Measurements from ENCODE around the gene NAIF1.
A peak's percentile ranks its signal among the peaks of the same experiment; 100 is the strongest.
"Not testable (repeated sequence)": the region's sequence is repeated elsewhere in the genome, so short reads cannot be mapped to it uniquely, and the experiment has no call there.

NAIF1 gene

DNA sequence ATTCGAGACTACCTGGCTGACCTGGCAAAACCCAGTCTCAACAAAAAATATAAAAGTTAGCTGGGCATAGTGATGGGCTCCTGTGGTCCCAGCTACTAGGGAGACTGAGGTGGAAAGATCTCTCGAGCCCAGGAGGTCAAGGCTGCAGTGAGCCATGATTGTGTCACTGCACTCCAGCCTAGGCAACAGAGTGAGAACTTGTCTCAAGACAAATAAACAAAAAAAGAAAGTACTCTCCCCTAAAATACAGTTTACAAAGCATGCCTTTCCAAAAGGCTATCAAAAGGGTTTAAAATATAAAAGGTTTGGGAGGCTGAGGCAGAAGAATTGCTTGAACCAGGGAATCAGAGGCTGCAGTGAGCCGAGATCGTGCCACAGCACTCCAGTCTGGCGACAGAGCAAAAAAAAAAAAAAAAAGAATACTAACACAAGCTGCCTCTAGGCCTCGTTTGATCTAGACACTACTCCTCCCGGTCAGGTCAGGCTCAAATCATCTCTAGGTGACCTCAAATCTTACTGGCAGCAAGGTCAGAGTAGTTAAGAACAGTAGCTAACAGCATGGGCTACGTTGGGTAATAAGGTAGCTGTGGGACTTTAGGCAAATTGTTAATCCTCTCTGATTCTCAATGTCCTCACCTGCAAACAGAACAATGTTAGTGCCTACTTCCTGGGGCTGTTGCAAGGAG is 9.3 kb downstream of the NAIF1 start:
- DNase-seq = no peak

GRCh38 chr9:128056887-128057723 is 10.0 kb downstream of the NAIF1 start:
- no peak for DNase-seq

DNA sequence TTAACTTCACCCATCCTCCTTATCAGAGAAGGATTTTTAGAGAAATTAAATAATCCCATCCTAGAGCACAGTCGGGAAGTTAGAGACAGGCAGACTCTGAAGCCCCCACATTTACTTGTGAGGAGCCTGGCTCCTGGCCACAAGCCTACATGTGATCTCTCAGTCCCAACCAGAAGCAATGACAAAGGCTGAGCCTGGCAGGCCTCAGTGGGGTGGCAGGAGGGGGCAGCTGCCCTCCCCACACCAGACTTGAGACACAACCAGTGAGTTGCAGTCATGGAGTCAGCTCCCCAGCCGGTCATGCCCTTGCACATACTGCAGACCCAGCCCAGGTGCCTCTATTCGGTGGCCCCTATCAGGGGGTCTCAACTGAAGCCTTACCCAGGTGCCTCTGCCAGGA is 11.0 kb downstream of the NAIF1 start:
- no peak for DNase-seq

GRCh38 chr9:128055344-128056040 is 11.6 kb downstream of the NAIF1 start:
- DNase-seq = no peak

DNA sequence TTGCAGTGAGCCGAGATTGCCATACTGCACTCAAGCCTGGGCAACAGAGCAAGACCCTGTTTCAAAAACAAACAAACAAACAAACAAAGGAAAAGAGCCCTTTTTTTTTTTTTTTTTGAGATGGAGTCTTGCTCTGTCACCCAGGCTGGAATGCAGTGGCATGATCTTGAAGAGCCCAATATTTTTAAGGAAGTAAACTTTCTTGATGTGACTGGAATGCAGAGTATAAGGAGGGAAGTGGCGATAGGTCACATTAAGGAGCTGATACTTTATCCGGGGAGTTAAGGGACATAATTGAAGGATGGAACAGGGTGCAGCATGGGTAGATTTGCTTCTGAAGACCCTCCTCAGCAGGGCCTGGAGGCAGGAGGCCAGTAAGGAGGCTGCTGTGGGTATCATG is 13.0 kb downstream of the NAIF1 start:
- no peak for DNase-seq

- DNase-seq = no peak
These were observed 13.6 kb downstream of the NAIF1 start for GRCh38 chr9:128053560-128053959.

DNA sequence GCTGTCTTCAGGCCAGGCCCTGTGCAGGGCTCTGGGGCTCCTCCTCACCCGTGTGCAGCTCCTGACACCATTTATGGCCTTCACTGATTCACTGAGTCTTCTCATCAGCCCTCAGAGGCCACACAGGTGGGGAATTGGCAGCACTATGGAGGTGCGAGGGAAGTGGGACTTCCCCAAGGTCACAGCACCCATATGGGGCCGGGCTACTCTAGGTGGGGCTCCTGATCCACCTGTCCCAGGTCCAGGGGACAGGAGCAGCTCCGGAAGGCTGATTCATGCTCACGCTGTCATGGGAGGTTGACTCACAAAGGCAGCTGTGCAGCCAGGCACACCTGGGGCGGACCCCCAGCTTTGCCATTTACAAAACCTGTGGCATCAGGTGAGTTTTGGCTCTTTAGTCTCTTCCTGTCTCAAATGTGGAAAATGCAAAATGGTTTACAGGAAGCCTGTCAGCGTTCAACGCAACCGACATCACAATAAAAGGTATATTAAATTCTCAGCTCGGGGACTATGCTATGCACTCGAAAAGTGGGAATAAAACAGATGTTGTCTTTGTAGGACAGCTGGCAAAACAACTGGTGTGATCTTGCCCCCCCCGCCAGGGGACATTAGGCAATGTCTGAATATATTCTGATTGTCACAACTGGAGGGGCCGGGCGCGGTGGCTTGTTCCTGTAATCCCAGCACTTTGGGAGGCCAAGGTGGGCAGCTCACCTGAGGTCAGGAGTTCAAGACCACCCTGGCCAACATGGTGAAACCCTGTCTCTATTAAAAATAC is 15.0 kb downstream of the NAIF1 start:
- no peak for DNase-seq

DNA sequence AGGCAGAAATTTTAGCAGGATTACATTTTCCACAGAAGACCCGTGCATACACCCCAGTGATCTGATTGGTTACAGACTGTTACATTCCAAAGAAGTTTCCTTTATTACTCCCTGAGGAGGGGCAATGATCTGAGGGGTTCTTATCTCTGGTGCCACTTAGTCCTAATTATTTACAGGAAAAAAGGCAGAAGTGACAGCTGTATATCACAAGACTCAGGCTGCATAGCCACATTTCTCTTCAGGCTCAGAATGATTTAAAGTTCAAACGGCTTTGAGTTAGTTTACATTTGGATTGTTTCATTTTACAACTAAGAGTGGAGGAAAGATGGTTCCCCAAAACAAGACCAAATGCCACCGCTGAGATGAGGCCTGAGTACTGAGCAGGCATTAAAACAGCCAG is 17.3 kb downstream of the NAIF1 start:
- no peak for DNase-seq

- DNase-seq = no peak
These were observed 18.5 kb downstream of the NAIF1 start for GRCh38 chr9:128048663-128049062.

DNA sequence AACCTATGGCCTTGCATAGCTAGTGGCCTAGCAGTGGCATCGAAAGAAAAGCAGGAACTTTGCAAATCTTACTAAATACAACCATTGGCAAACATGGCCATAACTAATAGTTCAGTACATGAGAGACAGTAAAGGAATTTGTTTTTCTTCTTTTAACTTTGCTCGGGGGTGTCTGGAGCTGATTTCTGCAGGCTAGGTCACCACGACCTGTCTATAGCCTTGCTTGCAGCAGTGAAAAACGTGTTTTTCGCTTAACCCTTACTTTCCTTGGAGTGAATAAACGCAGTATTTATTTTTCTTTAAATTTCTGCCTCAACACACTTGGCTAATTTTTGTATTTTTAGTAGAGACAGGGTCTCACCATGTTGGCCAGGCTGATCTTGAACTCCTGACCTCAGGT is 19.9 kb downstream of the NAIF1 start:
- DNase-seq = no peak

- no peak for DNase-seq
These were observed 21.3 kb downstream of the NAIF1 start for GRCh38 chr9:128045831-128046230.

DNA sequence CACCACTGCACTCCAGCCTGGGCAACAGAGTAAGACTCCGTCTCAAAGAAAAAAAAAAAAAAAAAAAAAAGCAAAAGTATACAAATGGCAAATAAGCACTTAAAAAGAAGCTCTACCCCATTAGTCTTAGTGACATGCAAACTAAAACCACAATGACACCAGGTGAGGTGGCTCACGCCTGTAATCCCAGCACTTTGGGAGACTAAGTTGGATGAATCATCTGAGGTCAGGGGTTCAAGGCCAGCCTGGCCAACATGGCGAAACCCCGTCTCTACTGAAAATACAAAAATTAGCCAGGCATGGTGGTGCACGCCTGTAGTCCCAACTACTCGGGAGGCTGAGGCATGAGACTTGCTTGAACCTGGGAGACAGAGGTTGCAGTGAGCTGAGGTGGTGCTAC is 21.7 kb downstream of the NAIF1 start:
- not testable (repeated sequence) for DNase-seq

- DNase-seq = no peak
These were observed 23.7 kb downstream of the NAIF1 start for GRCh38 chr9:128043467-128043868.

GRCh38 chr9:128042043-128042442 is 25.1 kb downstream of the NAIF1 start:
- no peak for DNase-seq

GRCh38 chr9:128040783-128041182 is 26.3 kb downstream of the NAIF1 start:
- DNase-seq = not testable (repeated sequence)

- DNase-seq = not testable (repeated sequence)
These were observed 30.6 kb downstream of the NAIF1 start for GRCh38 chr9:128036522-128036921.

GRCh38 chr9:128034821-128035652 is 32.1 kb downstream of the NAIF1 start:
- peak; percentile 17 for DNase-seq

DNA sequence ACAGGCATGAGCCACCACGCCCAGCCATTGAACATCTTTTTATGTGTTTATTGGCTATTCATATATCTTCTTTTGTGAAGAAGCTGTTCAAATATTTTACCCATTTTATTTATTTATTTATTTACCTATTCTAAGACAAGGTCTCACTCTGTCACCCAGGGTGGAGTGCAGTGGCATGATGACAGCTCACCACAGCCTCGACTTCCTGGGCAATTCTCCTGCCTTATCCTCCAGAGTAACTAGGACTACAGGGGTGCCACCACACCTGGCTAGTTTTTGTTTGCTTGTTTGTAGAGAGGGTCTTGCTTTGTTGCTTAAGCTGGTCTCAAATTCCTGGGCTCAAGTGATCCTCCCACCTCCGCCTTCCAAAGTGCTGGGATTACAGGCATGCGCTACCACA is 33.5 kb downstream of the NAIF1 start:
- no peak for DNase-seq

DNA sequence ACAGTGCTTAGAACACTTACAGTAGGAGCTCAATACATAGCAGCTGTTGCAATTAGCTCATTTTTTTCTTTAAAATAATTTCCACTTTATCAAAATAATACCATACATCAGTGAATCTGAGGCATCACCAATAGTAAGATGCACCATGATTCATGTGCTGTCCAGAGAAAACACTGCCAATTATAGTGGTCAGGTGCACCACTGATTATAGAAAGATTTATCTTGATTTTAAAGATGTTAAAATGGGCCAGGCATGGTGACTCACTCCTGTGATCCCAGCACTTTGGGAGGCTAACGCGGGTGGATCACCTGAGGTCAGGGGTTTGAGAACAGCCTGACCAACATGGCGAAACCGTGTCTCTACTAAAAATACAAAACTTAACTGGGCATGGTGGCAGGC is 39.4 kb downstream of the NAIF1 start:
- no peak for DNase-seq

DNA sequence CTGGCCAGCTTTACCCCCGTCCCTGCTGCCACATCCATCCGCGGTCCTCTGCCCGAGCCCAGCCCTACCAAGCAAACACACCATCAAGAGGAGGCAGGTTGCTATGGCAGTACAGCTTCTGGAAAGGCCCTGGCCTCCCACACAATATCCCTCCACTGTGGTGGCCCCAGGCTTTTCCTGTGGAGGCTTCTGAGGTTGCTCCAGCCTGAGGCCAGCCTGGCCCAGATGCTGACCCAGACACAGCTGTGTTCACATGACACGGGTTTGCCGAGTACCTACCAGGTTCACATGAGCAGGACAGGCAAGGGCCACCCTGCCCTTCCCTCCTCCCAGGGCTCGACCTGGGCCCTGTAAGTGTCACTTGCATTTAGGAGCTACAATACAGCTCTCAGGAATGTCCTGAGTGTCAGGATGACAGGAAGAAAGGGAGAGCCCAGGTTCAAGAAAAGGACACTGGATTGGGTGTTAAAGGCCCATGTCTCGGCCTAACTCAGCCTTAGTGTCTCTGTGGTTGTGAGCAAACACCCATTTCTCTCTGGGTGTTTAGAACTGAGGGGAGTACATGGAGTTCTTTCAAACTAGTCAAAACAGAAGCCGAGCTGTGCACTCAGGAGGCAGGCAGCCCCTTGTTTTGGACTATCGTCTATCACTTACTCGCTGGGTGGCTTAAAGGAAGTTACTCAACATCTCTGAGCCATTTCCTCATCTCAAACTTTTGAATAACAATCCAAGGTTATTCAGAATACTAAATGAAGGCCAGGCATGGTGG is 40.2 kb downstream of the NAIF1 start:
- DNase-seq = no peak

DNA sequence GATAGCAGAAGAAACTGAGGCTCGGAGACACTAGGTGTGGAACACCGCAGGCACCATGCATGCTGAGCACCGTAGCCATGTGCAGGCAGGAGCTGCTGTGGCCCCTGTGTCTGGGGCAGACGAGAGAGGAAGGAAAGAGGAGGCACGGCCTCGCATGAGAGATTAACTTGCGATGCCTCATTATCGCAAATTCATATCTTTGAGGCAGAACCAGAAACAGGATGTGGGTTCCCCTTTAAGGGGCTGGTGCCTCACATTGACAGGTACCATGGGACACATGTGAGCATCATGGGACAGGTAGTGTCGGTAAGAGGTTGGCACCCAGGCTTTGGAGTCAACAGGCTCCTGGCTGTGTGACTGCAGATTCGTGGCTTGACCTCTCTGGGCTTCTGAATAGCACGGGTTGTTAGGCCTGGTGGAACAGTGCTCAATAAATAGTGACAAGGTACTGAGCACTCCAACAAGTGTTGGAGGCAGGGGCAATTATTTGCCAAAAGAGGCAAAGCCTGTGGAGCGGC is 40.8 kb downstream of the NAIF1 start:
- no peak for DNase-seq
